Astrocyte (in vitro differentiated cells and primary cell): ENCODE data around the gene TBXAS1.
"Not testable (repeated sequence)": the region's sequence is repeated elsewhere in the genome, so short reads cannot be mapped to it uniquely, and the experiment has no call there.

Experiments used
- CTCF ChIP-seq: IDR thresholded peaks from 2 replicates; pipeline ENCODE4 v1.5.1; 2011; ENCODE audit warnings: low read depth, mild to moderate bottlenecking, inconsistent platforms, low read length, moderate library complexity; ENCODE audit not compliant: insufficient read depth
- EZH2 ChIP-seq: IDR thresholded peaks from 2 replicates; pipeline ENCODE4 v1.6.1; 2012; ENCODE audit warnings: mild to moderate bottlenecking, low read length, inconsistent platforms; ENCODE audit not compliant: insufficient read depth

GRCh38 chr7:139903103-139903477 lies 74.0 kb downstream of the TBXAS1 start:
- not testable (repeated sequence) for TF ChIP-seq CTCF, EZH2
